GM12878 (cell line): ENCODE measurements around the gene OR4C45. TPM values are rescaled to one million over a fixed set of nuclear protein-coding genes. Genes with fewer than 3 reads are reported as not detected.

Experiments
- ATAC-seq: fragments of 200-7000 bp; cut with Tn5 transposase; 3 replicates; pipeline ENCODE4 v1.9.1; 2020; ENCODE audit warnings: mild to moderate bottlenecking, moderate library complexity
- BruUV-seq: library from RNA; stranded (reverse); fragments of 400-500 nt; replicated peaks from 2 replicates; lab custom pipeline; 2021; lab: Mats Ljungman, UMichigan
- CTCF ChIA-PET: fragments of 300-600 bp; sonication (Branson Sonifier 250); formaldehyde crosslinking; extraction: SDS; loops from one replicate; lab custom pipeline; 2021; ENCODE audit warnings: inconsistent platforms; lab: Yijun Ruan, JAX
- POLR2A ChIA-PET: fragments of 350-600 bp; formaldehyde crosslinking; extraction: SDS; loops from one replicate; lab custom pipeline; 2021; ENCODE audit warnings: inconsistent platforms; lab: Charles Lee
- RAD21 ChIA-PET: fragments of 300-600 bp; sonication (Branson Sonifier 250); formaldehyde crosslinking; loops from one replicate; lab custom pipeline; 2023; ENCODE audit warnings: antibody characterized with exemption; ENCODE audit not compliant: unreplicated experiment; lab: Charles Lee
- SMC1A ChIA-PET: fragments of 300-600 bp; sonication (Branson Sonifier 250); formaldehyde crosslinking; loops from one replicate; lab custom pipeline; 2023; ENCODE audit not compliant: unreplicated experiment, uncharacterized antibody; lab: Charles Lee
- DNase-seq: peaks from one replicate; pipeline ENCODE4 v3.0.0-alpha.2; 2011; ENCODE audit warnings: low read depth, low spot score
- FAIRE-seq: peaks from 3 replicates; lab custom pipeline; 2011; peaks lifted over from hg19 to GRCh38; lab: Jason Lieb, UNC
- H2AFZ ChIP-seq: 2 replicates; pipeline ENCODE4 v1.6.0; 2011; ENCODE audit warnings: low read depth, low read length, control low read depth; ENCODE audit not compliant: control insufficient read depth
- H3K27ac ChIP-seq: 2 replicates; pipeline ENCODE4 v1.5.1; 2011; ENCODE audit warnings: control low read depth; ENCODE audit not compliant: control insufficient read depth, insufficient read depth
- H3K27me3 ChIP-seq, 2 experiments: replicated peaks in 1 of 2; 2 replicates each; pipeline versions ENCODE4 v1.6.0 to v1.6.1; 2011; ENCODE audit warnings: low read length in 1 of 2; ENCODE audit not compliant: control insufficient read depth in 2 of 2, insufficient read depth in 2 of 2
- H3K36me3 ChIP-seq, 2 experiments: 2 replicates each; pipeline ENCODE4 v1.5.1; 2011; ENCODE audit warnings: low read length in 1 of 2; ENCODE audit not compliant: control insufficient read depth in 2 of 2, insufficient read depth in 2 of 2
- H3K4me1 ChIP-seq: 2 replicates; pipeline ENCODE4 v1.6.1; 2011; ENCODE audit warnings: mild to moderate bottlenecking, low read length, moderate library complexity, mixed read lengths; ENCODE audit not compliant: control insufficient read depth, insufficient read depth
- H3K4me2 ChIP-seq: 2 replicates; pipeline ENCODE4 v1.6.0; 2011; ENCODE audit warnings: control low read depth; ENCODE audit not compliant: control insufficient read depth, insufficient read depth
- H3K4me3 ChIP-seq: fragments of 200-600 bp; sonication (generic); 2 replicates; pipeline ENCODE4 v1.5.1; 2016
- H3K79me2 ChIP-seq: 2 replicates; pipeline ENCODE4 v1.6.0; 2011; ENCODE audit warnings: low read length; ENCODE audit not compliant: control insufficient read depth, insufficient read depth
- H3K9ac ChIP-seq: 2 replicates; pipeline ENCODE4 v1.8.0; 2011; ENCODE audit warnings: low read length, control low read depth, mixed read lengths; ENCODE audit not compliant: control insufficient read depth, insufficient read depth
- H3K9me3 ChIP-seq: replicated peaks from 3 replicates; pipeline ENCODE4 v1.5.1; 2011; ENCODE audit warnings: mild to moderate bottlenecking, low read length; ENCODE audit not compliant: control insufficient read depth, insufficient read depth
- H4K20me1 ChIP-seq: 2 replicates; pipeline ENCODE4 v1.6.0; 2011; ENCODE audit not compliant: control insufficient read depth, insufficient read depth
- BACH1 ChIP-seq: fragments of 450-650 bp; IDR thresholded peaks from 2 replicates; pipeline ENCODE4 v1.6.1; 2017; ENCODE audit warnings: mild to moderate bottlenecking, borderline replicate concordance
- BRCA1 ChIP-seq: IDR thresholded peaks from 2 replicates; pipeline ENCODE4 v1.6.1; 2011; ENCODE audit warnings: low read depth, low read length, improper control_type of control experiment
- CBFB ChIP-seq: IDR thresholded peaks from 2 replicates; pipeline ENCODE4 v1.6.1; 2016; ENCODE audit warnings: antibody characterized with exemption, low read depth
- CBX3 ChIP-seq: fragments of 200-600 bp; sonication (generic); IDR thresholded peaks from 2 replicates; pipeline ENCODE4 v1.6.1; 2016; ENCODE audit warnings: low read depth, borderline replicate concordance
- CHD1 ChIP-seq: IDR thresholded peaks from 2 replicates; pipeline ENCODE4 v1.6.1; 2012; ENCODE audit warnings: low read depth, low read length, improper control_type of control experiment
- ESRRA ChIP-seq: IDR thresholded peaks from 2 replicates; pipeline ENCODE4 v1.6.1; 2012; ENCODE audit warnings: mild to moderate bottlenecking, low read length, improper control_type of control experiment
- GATAD2B ChIP-seq: fragments of 450-650 bp; conservative IDR thresholded peaks from 2 replicates; pipeline ENCODE4 v1.6.1; 2017; ENCODE audit warnings: low read depth, mild to moderate bottlenecking, moderate library complexity
- JUND ChIP-seq: IDR thresholded peaks from 2 replicates; pipeline ENCODE4 v1.6.1; 2012; ENCODE audit warnings: low read depth, mild to moderate bottlenecking, low read length, improper control_type of control experiment, moderate library complexity
- MAX ChIP-seq: IDR thresholded peaks from 2 replicates; pipeline ENCODE4 v1.6.1; 2012; ENCODE audit warnings: low read depth, low read length, improper control_type of control experiment
- NR2F1 ChIP-seq: fragments of 450-650 bp; conservative IDR thresholded peaks from 2 replicates; pipeline ENCODE4 v1.6.1; 2017; ENCODE audit warnings: mild to moderate bottlenecking
- PAX8 ChIP-seq: fragments of 450-650 bp; IDR thresholded peaks from 2 replicates; pipeline ENCODE4 v1.6.1; 2017; ENCODE audit warnings: mild to moderate bottlenecking, moderate library complexity
- POLR2A ChIP-seq: IDR thresholded peaks from 2 replicates; pipeline ENCODE4 v1.6.1; 2011; ENCODE audit warnings: low read depth, mild to moderate bottlenecking, low read length
- RAD21 ChIP-seq: IDR thresholded peaks from 2 replicates; pipeline ENCODE4 v1.6.1; 2011; ENCODE audit warnings: mild to moderate bottlenecking, low read depth, low read length, moderate library complexity; ENCODE audit not compliant: insufficient read depth
- RBBP5 ChIP-seq: fragments of 200-600 bp; sonication (generic); conservative IDR thresholded peaks from 2 replicates; pipeline ENCODE4 v1.6.1; 2016
- RUNX3 ChIP-seq: IDR thresholded peaks from 2 replicates; pipeline ENCODE4 v1.6.1; 2012; ENCODE audit warnings: low read length, inconsistent platforms
- SMARCA5 ChIP-seq: fragments of 450-650 bp; IDR thresholded peaks from 2 replicates; pipeline ENCODE4 v1.6.1; 2017; ENCODE audit warnings: mild to moderate bottlenecking
- in situ Hi-C: fragments of 300-500 bp; cut with MboI; formaldehyde crosslinking; loops from 9 replicates; pipeline ENCODE4 v1.14.3; 2018; ENCODE audit warnings: mixed read lengths
- intact Hi-C: fragments of 100-400 bp; cut with micrococcal nuclease; formaldehyde crosslinking; loops from one replicate; pipeline ENCODE4 v1.14.2; 2022; ENCODE audit not compliant: unreplicated experiment
- polyA plus RNA-seq, 11 experiments: library from polyadenylated mRNA; depleted of rRNA in 4 of 11; unstranded in 6 of 11; stranded (reverse) in 5 of 11; fragments of >200 nt; fragmentation: Nextera tagmentation in 4 of 11; fragmentation: Illumina TruSeq in 1 of 11; extraction: Ambion mirVana in 4 of 11; extraction: Trizol in 1 of 11; gene quantifications; 1 replicate in 1 of 11; 2 replicates in 10 of 11; pipeline versions ENCODE4 v1.2.1 to v1.2.3, GENCODE V29; 2011 to 2016; ENCODE audit warnings: inconsistent platforms in 2 of 11, missing spikeins in 2 of 11, low read depth in 1 of 11
- total RNA-seq, 4 experiments: library from RNA; depleted of rRNA in 3 of 4; stranded (reverse); fragments of >200 nt in 3 of 4; fragmentation: Illumina TruSeq in 1 of 4; extraction: Trizol in 1 of 4; gene quantifications; 2 replicates each; pipeline versions ENCODE4 v1.2.1 to v1.2.3, GENCODE V29; 2013 to 2021
- TF ChIP-seq, protein P1 (sequence below): fragments of 450-650 bp; IDR thresholded peaks from 2 replicates; pipeline ENCODE4 v1.6.1; 2017; ENCODE audit warnings: low read depth, mild to moderate bottlenecking, moderate library complexity
- TF ChIP-seq, protein P2 (sequence below): IDR thresholded peaks from 2 replicates; pipeline ENCODE4 v1.6.1; 2011; ENCODE audit warnings: low read depth, mild to moderate bottlenecking, low read length, moderate library complexity, borderline replicate concordance; ENCODE audit errors: extremely low read depth

The OR4C45 gene
- total and polyA plus RNA-seq, 10 of the 15 experiments (the other 5 are each of a cell fraction or from before 2014, with no cell fraction given): not detected

DNA sequence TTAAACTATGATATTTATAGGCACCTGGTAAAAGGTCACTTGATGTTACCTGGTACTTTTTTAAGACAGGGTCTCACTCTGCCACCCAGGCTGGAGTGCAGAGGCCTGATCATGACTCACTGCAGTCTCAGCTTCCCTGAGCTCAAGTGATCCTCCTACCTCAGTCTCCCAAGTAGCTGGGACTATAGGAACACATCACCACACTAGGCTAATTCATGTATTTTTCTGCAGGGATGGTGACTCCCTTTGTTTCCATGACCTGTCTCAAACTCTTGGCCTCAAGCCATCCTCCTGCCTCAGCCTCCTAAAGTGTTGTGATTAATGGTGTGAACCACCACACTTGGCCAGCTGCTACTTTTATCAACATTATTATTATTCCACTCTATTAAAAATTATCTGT, 47.6 kb downstream of the OR4C45 start:
- ATAC-seq (no peak), DNase-seq (no peak), FAIRE-seq (no peak)
- H3K27ac ChIP-seq: no peak overlapping the region
- ChIA-PET POLR2A (no interaction called here), CTCF (no interaction called here), SMC1A (no interaction called here), RAD21 (no interaction called here)
- H3K9me3 ChIP-seq: no peaks in the 10 kb centered on the region; the same call in 2 of the 3 replicates
- H3K79me2 ChIP-seq: no peaks in the 10 kb centered on the region
- intact Hi-C loops: no loop called here
- H3K4me1 ChIP-seq: no peaks in the 10 kb centered on the region
- no peaks in the 10 kb centered on the region for H3K27me3 ChIP-seq
- BruUV-seq: no TSS peak
- H3K9ac ChIP-seq: no peak overlapping the region
- in situ Hi-C loops: loop anchor here (25.0 kb wide), 1 partner anchor 157 kb away; no protein-coding TSS in a partner anchor
- no peak overlapping the region for H2AFZ ChIP-seq
- TF ChIP-seq RAD21 (no peak), PAX8 (no peak), BACH1 (no peak), SMARCA5 (no peak), MAX (no peak), GATAD2B (no peak), ESRRA (no peak), NR2F1 (no peak), CBX3 (no peak), BRCA1 (no peak), RBBP5 (no peak), CHD1 (no peak), POLR2A (no peak), RUNX3 (no peak), CBFB (no peak), JUND (no peak)
- TF ChIP-seq, protein P1, sequence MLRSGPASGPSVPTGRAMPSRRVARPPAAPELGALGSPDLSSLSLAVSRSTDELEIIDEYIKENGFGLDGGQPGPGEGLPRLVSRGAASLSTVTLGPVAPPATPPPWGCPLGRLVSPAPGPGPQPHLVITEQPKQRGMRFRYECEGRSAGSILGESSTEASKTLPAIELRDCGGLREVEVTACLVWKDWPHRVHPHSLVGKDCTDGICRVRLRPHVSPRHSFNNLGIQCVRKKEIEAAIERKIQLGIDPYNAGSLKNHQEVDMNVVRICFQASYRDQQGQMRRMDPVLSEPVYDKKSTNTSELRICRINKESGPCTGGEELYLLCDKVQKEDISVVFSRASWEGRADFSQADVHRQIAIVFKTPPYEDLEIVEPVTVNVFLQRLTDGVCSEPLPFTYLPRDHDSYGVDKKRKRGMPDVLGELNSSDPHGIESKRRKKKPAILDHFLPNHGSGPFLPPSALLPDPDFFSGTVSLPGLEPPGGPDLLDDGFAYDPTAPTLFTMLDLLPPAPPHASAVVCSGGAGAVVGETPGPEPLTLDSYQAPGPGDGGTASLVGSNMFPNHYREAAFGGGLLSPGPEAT: no peak
- TF ChIP-seq, protein P2, sequence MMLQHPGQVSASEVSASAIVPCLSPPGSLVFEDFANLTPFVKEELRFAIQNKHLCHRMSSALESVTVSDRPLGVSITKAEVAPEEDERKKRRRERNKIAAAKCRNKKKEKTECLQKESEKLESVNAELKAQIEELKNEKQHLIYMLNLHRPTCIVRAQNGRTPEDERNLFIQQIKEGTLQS: no peak
- H3K4me3 ChIP-seq: no peak overlapping the region
- H3K36me3 ChIP-seq: no peaks in the 10 kb centered on the region
- H3K4me2 ChIP-seq: no peak overlapping the region
- H4K20me1 ChIP-seq: no peaks in the 10 kb centered on the region

Other genes starting within 250 kb of the OR4C45 start
- not detected in 2 replicates for gene OR4C13, start 80.5 kb upstream of the OR4C45 start, total RNA-seq (2014; rRNA removed)
- not detected in 2 replicates for gene OR4C13, start 80.5 kb upstream of the OR4C45 start, total RNA-seq (2014; rRNA removed; fragmentation: Illumina TruSeq; extraction: Trizol)
- not detected in 2 replicates for gene OR4C13, start 80.5 kb upstream of the OR4C45 start, total RNA-seq (2021)
- not detected in 2 replicates for gene OR4C13, start 80.5 kb upstream of the OR4C45 start, polyA plus RNA-seq (2011; rRNA removed)
- gene OR4C13, start 80.5 kb upstream of the OR4C45 start, polyA plus RNA-seq (2014; fragmentation: Illumina TruSeq; extraction: Trizol): not detected in 2 replicates
- gene OR4C13, start 80.5 kb upstream of the OR4C45 start, polyA plus RNA-seq (2014; fragmentation: Nextera tagmentation; extraction: Ambion mirVana): not detected
- not detected in 2 replicates for gene OR4C13, start 80.5 kb upstream of the OR4C45 start, polyA plus RNA-seq (2014; rRNA removed)
- not detected for gene OR4C13, start 80.5 kb upstream of the OR4C45 start, polyA plus RNA-seq (2016; fragmentation: Nextera tagmentation; extraction: Ambion mirVana)
- gene OR4C12, start 50.3 kb upstream of the OR4C45 start, total RNA-seq (2014; rRNA removed): not detected in 2 replicates
- gene OR4C12, start 50.3 kb upstream of the OR4C45 start, total RNA-seq (2014; rRNA removed; fragmentation: Illumina TruSeq; extraction: Trizol): not detected in 2 replicates
- not detected in 2 replicates for gene OR4C12, start 50.3 kb upstream of the OR4C45 start, total RNA-seq (2021)
- not detected in 2 replicates for gene OR4C12, start 50.3 kb upstream of the OR4C45 start, polyA plus RNA-seq (2011; rRNA removed)
- not detected in 2 replicates for gene OR4C12, start 50.3 kb upstream of the OR4C45 start, polyA plus RNA-seq (2014; fragmentation: Illumina TruSeq; extraction: Trizol)
- gene OR4C12, start 50.3 kb upstream of the OR4C45 start, polyA plus RNA-seq (2014; fragmentation: Nextera tagmentation; extraction: Ambion mirVana): not detected
- not detected in 2 replicates for gene OR4C12, start 50.3 kb upstream of the OR4C45 start, polyA plus RNA-seq (2014; rRNA removed)
- gene OR4C12, start 50.3 kb upstream of the OR4C45 start, polyA plus RNA-seq (2016; fragmentation: Nextera tagmentation; extraction: Ambion mirVana): not detected